ENCODE results near the gene PCNX3. TPM values are rescaled to one million over a fixed set of nuclear protein-coding genes. Genes with fewer than 3 reads are reported as not detected.

The PCNX3 gene
- total and polyA plus RNA-seq, 10 of the 15 experiments (the other 5 are each of a cell fraction or from before 2014, with no cell fraction given): 0.03 to 46.6 (median 8.4) TPM

GRCh38 chr11:65621460-65621859 lies 5.9 kb downstream of the PCNX3 start:
- intact Hi-C loops (cut with micrococcal nuclease; ENCODE audit: unreplicated experiment): no loop called here

More at GRCh38 chr11:65621460-65621859, 5.9 kb downstream of the PCNX3 start:
- Histone ChIP-seq H3K27me3 (replicated peaks in 1 of 2; ENCODE audit: control insufficient read depth in 2 of 2, insufficient read depth in 2 of 2, low read length in 1 of 2) (no peaks in the 10 kb centered on the region), H3K4me3 (no peak overlapping the region), H3K4me1 (ENCODE audit: control insufficient read depth, insufficient read depth, low read length) (peaks cover 7% of the 10 kb centered on the region; the same call in 1 of the 2 replicates), H2AFZ (ENCODE audit: control insufficient read depth, low read depth, low read length) (no peak overlapping the region), H3K79me2 (ENCODE audit: control insufficient read depth, insufficient read depth, low read length) (peaks cover 25% of the 10 kb centered on the region), H3K9ac (ENCODE audit: control insufficient read depth, insufficient read depth, low read length) (no peak overlapping the region), H3K9me3 (replicated peaks; ENCODE audit: control insufficient read depth, insufficient read depth, low read length) (no peaks in the 10 kb centered on the region), H3K27ac (ENCODE audit: control insufficient read depth, insufficient read depth) (no peak overlapping the region), H3K4me2 (ENCODE audit: control insufficient read depth, insufficient read depth) (no peak overlapping the region), H3K36me3 (ENCODE audit: control insufficient read depth in 2 of 2, insufficient read depth in 2 of 2, low read length in 1 of 2) (peaks cover 19 to 34% of the 10 kb centered on the region in 2 experiments), H4K20me1 (ENCODE audit: control insufficient read depth, insufficient read depth) (no peaks in the 10 kb centered on the region; the same call in 1 of the 2 replicates)
- in situ Hi-C loops (cut with MboI): no loop called here
- 97% methylated on average over 14 of the region's 14 CpGs for WGBS (ENCODE audit: insufficient coverage, insufficient replicate concordance, low lambda C conversion rate, missing lambda C conversion rate)
- no TSS peak for BruUV-seq (replicated peaks)
- FAIRE-seq (no peak), DNase-seq (ENCODE audit: low read depth, low spot score) (no peak), ATAC-seq (no peak)
- TF ChIP-seq NR2F1 (conservative IDR thresholded peaks at IDR 0.05) (no peak), TCF3 (IDR thresholded peaks at IDR 0.05; ENCODE audit: borderline replicate concordance, insufficient read depth, low read depth, low read length) (no peak), SUPT20H (IDR thresholded peaks at IDR 0.05; ENCODE audit: borderline replicate concordance, control insufficient read depth, low read depth, low read length) (no peak), BCL3 (IDR thresholded peaks at IDR 0.05; ENCODE audit: borderline replicate concordance, insufficient read depth, low read depth, low read length, poor library complexity, severe bottlenecking) (no peak), EZH2 (IDR thresholded peaks at IDR 0.05; ENCODE audit: borderline replicate concordance, control insufficient read depth, low read depth, low read length) (no peak), SRF (IDR thresholded peaks at IDR 0.05; ENCODE audit: low read depth in 2 of 2, low read length in 2 of 2) (no peak), POLR2A (IDR thresholded peaks at IDR 0.05; ENCODE audit: low read depth, low read length) (0 out of 2 replicates have a peak, but pooled peaks have one; percentile 32), YBX1 (IDR thresholded peaks at IDR 0.05) (no peak)
- RAD21 ChIA-PET (ENCODE audit: unreplicated experiment): no interaction called here
- POLR2A ChIA-PET: interaction anchor here (1.0 kb wide), 1 partner anchor 34 kb away, joined by 4 read pairs; no protein-coding TSS in a partner anchor
- CTCF ChIA-PET: no interaction called here
- SMC1A ChIA-PET (ENCODE audit: uncharacterized antibody, unreplicated experiment): no interaction called here
